Midbrain (tissue), 1 donor: ENCODE data around the gene RNF144B.
"Not testable (repeated sequence)": the region's sequence is repeated elsewhere in the genome, so short reads cannot be mapped to it uniquely, and the experiment has no call there.

ENCODE experiments used
- DNase-seq: peaks from one replicate; lab custom pipeline; 2025; lab: John Stamatoyannopoulos, UW

The RNF144B gene

GRCh38 chr6:18387061-18387721 lies at the start of gene RNF144B:
Gene RNF144B, plus strand, starts transcription at chr6:18387350. Its CDS starts 12,185 bp downstream, at chr6:18399535.
- peak; percentile 57 for DNase-seq

DNA sequence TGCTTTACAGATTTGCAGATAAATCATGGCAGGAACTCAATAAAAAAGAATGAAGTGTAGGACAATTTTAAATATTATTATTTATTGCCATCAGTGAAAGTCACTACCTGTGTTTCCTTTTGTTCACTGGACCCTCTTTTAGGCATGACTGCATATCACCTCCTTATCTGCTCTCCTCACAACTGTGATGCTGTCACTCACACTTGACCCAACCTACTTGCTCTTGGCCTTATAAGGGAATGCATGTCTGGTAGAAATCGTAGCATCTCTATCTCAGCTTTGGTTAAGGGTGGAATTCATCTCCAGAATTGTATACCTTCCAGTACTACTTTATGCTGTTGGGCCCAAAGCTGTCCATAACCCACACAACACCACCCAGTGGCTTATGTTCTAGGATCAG lies 47.6 kb upstream of the RNF144B start:
- DNase-seq, result no peak

DNA sequence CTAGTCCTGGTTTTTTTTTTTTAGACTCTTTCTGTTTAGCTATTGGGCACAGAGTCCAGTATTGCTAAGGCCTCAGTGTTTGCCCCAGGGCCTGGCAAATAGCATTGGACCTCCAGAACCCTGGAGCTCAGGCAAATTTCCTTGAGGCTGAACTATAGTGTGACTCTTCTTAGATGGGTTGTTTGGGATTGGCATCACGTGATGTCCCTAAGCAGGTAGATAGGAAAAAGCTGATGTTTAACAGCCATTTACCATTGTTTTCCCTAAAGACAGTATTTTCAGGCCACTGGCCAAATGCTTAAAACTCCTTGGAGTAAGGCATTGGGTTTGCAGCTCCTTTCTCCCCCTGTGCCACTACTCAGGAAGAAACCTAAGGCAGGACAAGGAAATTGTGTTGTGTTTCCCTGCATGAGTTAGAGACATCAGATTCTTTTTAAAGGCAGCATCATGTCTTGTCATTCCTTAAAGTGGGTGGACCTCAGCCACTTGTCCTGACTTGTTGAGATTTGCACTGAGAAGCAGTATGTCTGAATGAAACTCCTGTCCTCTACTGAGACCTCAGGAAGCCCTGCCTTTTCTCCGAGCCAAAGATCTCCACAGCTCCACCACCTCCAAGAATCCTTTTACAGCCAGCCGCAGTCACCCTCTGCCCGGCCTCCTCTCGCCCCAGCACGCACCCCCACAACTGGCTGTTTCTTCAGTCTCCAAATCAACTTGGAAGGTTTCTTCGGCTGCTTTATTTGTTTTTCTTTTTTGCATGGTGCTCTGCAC lies 46.2 kb upstream of the RNF144B start:
- no peak for DNase-seq

DNA sequence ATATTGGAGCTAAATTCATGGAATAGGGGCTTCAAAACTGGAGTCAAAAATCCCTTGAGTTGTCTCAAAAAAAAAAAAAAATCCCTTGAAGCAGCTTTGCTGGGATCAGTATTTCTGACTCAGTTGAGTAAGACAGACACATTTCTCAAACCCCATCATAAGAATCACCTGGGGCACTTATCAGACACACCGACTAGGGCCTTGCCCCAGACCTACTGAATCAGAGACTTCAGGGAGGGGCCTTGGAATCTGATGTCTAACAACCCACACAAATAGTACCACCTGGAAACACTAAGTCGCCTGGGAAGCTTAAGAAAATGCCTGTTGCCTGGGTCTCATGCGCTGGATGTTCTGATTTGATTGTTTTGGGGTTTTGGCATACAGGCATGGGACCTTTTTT lies 44.9 kb upstream of the RNF144B start:
- DNase-seq, result no peak

DNA sequence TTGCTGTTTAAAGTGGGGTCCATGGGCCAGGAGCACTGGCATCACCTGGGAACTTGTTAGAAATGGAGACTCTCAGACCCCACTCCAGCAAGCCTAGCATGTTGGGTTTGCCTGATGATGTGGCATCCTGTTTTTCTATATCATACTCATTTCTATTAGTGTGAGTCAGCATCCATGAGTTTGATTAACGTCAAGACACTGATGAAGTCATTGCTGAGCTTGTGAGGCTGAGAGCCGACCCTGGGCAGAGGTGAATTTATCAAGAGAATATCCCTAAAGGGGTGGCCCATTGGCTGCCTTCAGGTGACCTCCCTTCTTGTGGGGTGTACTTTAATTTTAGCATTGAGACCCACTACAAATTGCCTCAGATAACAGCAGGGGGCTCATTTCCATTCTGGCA lies 43.4 kb upstream of the RNF144B start:
- no peak for DNase-seq

GRCh38 chr6:18347021-18347577 lies 40.1 kb upstream of the RNF144B start:
- no peak for DNase-seq

GRCh38 chr6:18347866-18348265 lies 39.3 kb upstream of the RNF144B start:
- no peak for DNase-seq

DNA sequence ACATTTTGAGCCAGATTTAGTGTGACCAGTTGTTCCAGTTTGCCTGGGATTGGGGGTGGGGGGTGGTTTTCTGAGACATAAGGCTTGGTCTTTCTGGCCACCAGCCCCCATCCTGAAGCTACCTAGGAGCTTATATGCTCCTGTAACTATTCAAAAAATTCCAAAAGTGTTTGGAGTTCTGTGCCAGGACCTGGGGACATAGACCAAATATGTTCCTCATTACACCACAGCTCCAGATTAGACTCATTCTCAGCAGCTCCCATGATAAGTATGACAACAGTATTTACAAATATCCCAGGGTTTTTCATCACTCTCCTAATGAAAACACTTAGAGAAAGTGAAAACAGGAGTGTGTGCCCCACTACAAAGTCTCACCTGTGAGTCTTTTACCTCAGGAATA lies 37.8 kb upstream of the RNF144B start:
- DNase-seq, result no peak

- no peak for DNase-seq
These were observed 36.9 kb upstream of the RNF144B start for GRCh38 chr6:18350271-18350670.

GRCh38 chr6:18350712-18351111 lies 36.4 kb upstream of the RNF144B start:
- DNase-seq, result peak; percentile 13

GRCh38 chr6:18352001-18352400 lies 35.1 kb upstream of the RNF144B start:
- DNase-seq, result no peak

- no peak for DNase-seq
These were observed 34.3 kb upstream of the RNF144B start for GRCh38 chr6:18352842-18353241.

GRCh38 chr6:18353251-18353650 lies 33.9 kb upstream of the RNF144B start:
- no peak for DNase-seq

GRCh38 chr6:18357546-18357945 lies 29.6 kb upstream of the RNF144B start:
- DNase-seq, result not testable (repeated sequence)

DNA sequence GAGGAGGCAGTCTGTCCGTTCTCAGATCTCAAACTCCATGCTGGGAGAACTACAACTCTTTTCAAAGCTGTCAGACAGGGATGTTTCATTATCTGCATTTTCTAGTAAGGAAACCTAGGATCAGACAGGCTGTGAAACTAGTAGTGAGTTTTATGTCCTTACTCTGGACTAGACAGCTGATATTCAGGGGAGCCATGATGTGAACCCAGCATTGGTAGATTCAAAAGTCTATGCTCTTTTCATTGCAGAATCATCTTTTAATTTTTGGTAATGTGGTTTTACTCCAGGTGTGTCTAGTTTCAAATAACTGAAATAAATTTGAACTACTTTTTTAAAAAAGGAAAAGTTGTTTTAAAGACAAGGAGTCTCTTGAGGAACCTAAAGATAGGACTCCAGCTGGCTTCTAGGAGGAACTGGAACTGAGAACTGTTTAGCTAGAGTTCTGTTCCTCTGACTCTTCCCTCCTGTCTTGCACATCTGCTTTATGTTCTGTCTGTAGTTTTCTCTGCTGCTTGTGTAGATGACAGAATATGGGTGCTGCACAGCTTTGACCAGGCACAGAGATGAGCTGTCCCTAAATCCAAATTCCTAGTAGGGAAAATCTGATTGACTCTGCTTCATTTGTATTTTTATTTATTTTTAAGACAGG lies 27.8 kb upstream of the RNF144B start:
- peak; percentile 20 for DNase-seq

- no peak for DNase-seq
These were observed 27.0 kb upstream of the RNF144B start for GRCh38 chr6:18360188-18360587.

DNA sequence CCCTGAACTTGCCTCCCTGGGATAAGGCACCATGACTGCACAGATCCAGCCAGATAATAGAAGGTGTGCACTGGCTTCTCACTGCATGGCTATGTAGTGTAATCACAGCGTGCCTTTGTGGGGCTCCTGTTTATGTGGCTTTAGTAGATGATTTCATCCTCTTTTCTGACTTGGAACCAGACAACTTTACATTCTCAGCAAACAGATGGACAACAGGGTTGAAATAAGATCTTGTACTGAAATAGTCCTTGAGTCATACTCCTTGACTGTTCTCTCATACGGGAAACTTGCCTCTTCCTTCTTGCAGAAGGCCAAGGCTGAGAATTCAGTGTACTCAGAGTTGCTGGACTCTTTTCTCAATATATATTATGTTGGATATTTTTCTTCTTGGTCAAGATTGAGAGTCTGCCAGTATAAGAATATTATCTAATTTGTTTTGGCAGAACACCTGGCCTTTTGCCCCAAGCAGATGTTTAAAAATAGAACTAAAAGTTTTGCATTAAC lies 25.0 kb upstream of the RNF144B start:
- no peak for DNase-seq

GRCh38 chr6:18363746-18364145 lies 23.4 kb upstream of the RNF144B start:
- no peak for DNase-seq

GRCh38 chr6:18364561-18364960 lies 22.6 kb upstream of the RNF144B start:
- not testable (repeated sequence) for DNase-seq

DNA sequence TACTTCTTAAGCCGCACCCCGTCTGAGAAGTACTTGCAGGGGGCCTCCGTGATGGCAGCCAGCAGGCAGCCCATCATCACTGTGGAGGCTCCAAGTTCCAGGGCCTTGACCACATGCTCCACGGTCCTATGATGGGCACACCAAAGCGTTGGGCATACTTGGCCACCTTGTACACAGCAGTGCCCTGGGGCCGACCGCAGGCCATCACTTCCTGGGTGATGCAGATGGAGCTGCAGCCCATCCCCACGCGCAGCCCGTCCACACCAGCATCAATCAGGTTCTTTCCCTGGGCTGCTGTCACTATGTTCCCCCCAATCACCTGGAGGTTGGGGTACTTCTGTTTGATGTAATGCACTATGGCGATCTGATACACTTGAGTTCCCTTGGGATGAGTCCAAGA lies 19.8 kb upstream of the RNF144B start:
- DNase-seq, result no peak

- DNase-seq, result no peak
These were observed 18.7 kb upstream of the RNF144B start for GRCh38 chr6:18368277-18369105.

DNA sequence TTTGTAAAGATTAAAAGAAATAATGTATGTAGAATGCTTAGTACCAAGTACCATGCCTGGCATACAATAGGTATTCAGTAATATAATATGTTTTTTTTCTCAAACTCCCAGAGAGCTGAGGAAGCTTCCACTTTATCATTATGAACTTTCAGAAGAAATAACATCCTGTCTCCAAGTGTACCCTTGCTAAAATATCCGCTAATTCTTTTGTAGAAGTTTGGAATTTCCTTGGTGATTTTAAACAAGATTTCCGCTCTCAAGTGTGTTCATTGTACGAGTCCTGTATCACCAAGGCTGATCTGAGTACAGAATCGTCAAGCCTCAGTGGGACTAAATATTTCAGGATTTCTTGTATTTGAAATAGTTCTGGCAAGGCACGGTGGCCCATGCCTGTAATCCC lies 16.1 kb upstream of the RNF144B start:
- no peak for DNase-seq
